K562 (cell line): Measurements from ENCODE around the gene SLC6A16. TPM values are rescaled to one million over a fixed set of nuclear protein-coding genes. Genes with fewer than 3 reads are reported as not detected.

Source experiments
- ATAC-seq: fragments of 200-7000 bp; cut with Tn5 transposase; 3 replicates; pipeline ENCODE4 v1.9.1; 2020; ENCODE audit warnings: moderate library complexity
- BruUV-seq: library from RNA; stranded (reverse); fragments of 400-500 nt; replicated peaks from 2 replicates; lab custom pipeline; 2021; lab: Mats Ljungman, UMichigan
- CTCF ChIA-PET: fragments of 300-600 bp; formaldehyde crosslinking; extraction: SDS; loops from one replicate; lab custom pipeline; 2021; ENCODE audit warnings: low intra/inter-chr PET ratio; lab: Yijun Ruan, JAX
- POLR2A ChIA-PET: fragments of 300-600, 350-650 bp; sonication (Branson Sonifier 250); formaldehyde crosslinking; extraction: SDS; loops from one replicate; lab custom pipeline; 2021; ENCODE audit warnings: antibody characterized with exemption, inconsistent platforms; lab: Yijun Ruan, JAX
- DNase-seq, 4 experiments: peaks; one replicate each; pipeline versions ENCODE4 v3.0.0 to v3.0.0-alpha.2; 2011 to 2018; ENCODE audit warnings: low spot score in 3 of 4, mixed read lengths in 3 of 4; ENCODE audit errors: extremely low read depth in 1 of 4
- FAIRE-seq: peaks from 2 replicates; lab custom pipeline; 2011; peaks lifted over from hg19 to GRCh38; lab: Jason Lieb, UNC
- H2AFZ ChIP-seq: 2 replicates; pipeline ENCODE4 v1.6.0; 2011; ENCODE audit warnings: low read depth, low read length, control low read depth, inconsistent platforms
- H3K27ac ChIP-seq: fragments of 200-600 bp; 3 replicates; pipeline ENCODE4 v1.8.0; 2011; ENCODE audit warnings: low read depth, mild to moderate bottlenecking, control low read depth, inconsistent platforms, low read length, moderate library complexity, mixed read lengths; ENCODE audit errors: extremely low read depth
- H3K27me3 ChIP-seq, 2 experiments: fragments of 300-600 bp in 1 of 2; 2 replicates in 1 of 2; 3 replicates in 1 of 2; pipeline versions ENCODE4 v1.6.0 to v1.8.0; 2011; ENCODE audit warnings: inconsistent platforms in 2 of 2, low read length in 2 of 2, mild to moderate bottlenecking in 1 of 2, mixed read lengths in 1 of 2, moderate library complexity in 1 of 2; ENCODE audit not compliant: control insufficient read depth in 2 of 2, insufficient read depth in 2 of 2
- H3K36me3 ChIP-seq: fragments of 300-600 bp; 3 replicates; pipeline ENCODE4 v1.8.0; 2011; ENCODE audit warnings: mild to moderate bottlenecking, low read length, inconsistent platforms; ENCODE audit not compliant: control insufficient read depth, insufficient read depth
- H3K4me1 ChIP-seq, 2 experiments: fragments of 200-600 bp in 1 of 2; replicated peaks in 1 of 2; 2 replicates in 1 of 2; 3 replicates in 1 of 2; pipeline versions ENCODE4 v1.5.1 to v1.8.0; 2011; ENCODE audit warnings: inconsistent platforms in 2 of 2, low read length in 2 of 2, mild to moderate bottlenecking in 1 of 2, mixed read lengths in 1 of 2, moderate library complexity in 1 of 2; ENCODE audit not compliant: control insufficient read depth in 2 of 2, insufficient read depth in 2 of 2
- H3K4me2 ChIP-seq: 2 replicates; pipeline ENCODE4 v1.6.1; 2011; ENCODE audit warnings: low read length, control low read depth, inconsistent platforms, mixed read lengths; ENCODE audit not compliant: insufficient read depth
- H3K4me3 ChIP-seq: fragments of 200-600 bp; sonication (generic), shearing (Covaris generic); 2 replicates; pipeline ENCODE4 v1.5.1; 2016; ENCODE audit warnings: control low read depth, inconsistent platforms
- H3K79me2 ChIP-seq: fragments of 200-600 bp; 3 replicates; pipeline ENCODE4 v1.8.0; 2011; ENCODE audit warnings: low read length, inconsistent platforms; ENCODE audit not compliant: control insufficient read depth, insufficient read depth
- H3K9ac ChIP-seq, 2 experiments: 2 replicates each; pipeline versions ENCODE4 v1.6.0 to v1.6.1; 2011; ENCODE audit warnings: low read depth in 2 of 2, low read length in 2 of 2, control low read depth in 1 of 2, inconsistent platforms in 1 of 2, mild to moderate bottlenecking in 1 of 2, mixed read lengths in 1 of 2; ENCODE audit not compliant: insufficient read depth in 1 of 2
- H3K9me1 ChIP-seq: one replicate; pipeline ENCODE4 v1.6.0; 2011; ENCODE audit warnings: inconsistent platforms, mild to moderate bottlenecking, low read length, moderate library complexity; ENCODE audit not compliant: control insufficient read depth, insufficient read depth
- H3K9me3 ChIP-seq: replicated peaks from 2 replicates; pipeline ENCODE4 v1.5.1; 2011; ENCODE audit warnings: low read depth, low read length, inconsistent platforms; ENCODE audit not compliant: control insufficient read depth, insufficient read depth
- H4K20me1 ChIP-seq: replicated peaks from 2 replicates; pipeline ENCODE4 v1.6.1; 2011; ENCODE audit warnings: low read length, inconsistent platforms, mixed read lengths; ENCODE audit not compliant: control insufficient read depth, insufficient read depth
- ARID4B ChIP-seq: sonication (generic); formaldehyde crosslinking; IDR thresholded peaks from 2 replicates; pipeline ENCODE4 v1.8.0; 2022; ENCODE audit warnings: mild to moderate bottlenecking, missing genetic modification reagents
- ASH1L ChIP-seq: fragments of 450-650 bp; IDR thresholded peaks from 2 replicates; pipeline ENCODE4 v1.6.1; 2018; ENCODE audit warnings: borderline replicate concordance, mild to moderate bottlenecking, low read depth; ENCODE audit not compliant: partially characterized antibody
- BCOR ChIP-seq: fragments of 450-650 bp; IDR thresholded peaks from 2 replicates; pipeline ENCODE4 v1.6.1; 2016
- BRCA1 ChIP-seq, 2 experiments: fragments of 450-650 bp in 1 of 2; sonication (generic) in 1 of 2; formaldehyde crosslinking in 1 of 2; IDR thresholded peaks; 2 replicates each; pipeline versions ENCODE4 v1.5.0 to v1.6.1; 2017 to 2020; ENCODE audit warnings: mild to moderate bottlenecking in 1 of 2, missing genetic modification reagents in 1 of 2
- C11orf30 ChIP-seq: fragments of 450-650 bp; IDR thresholded peaks from 2 replicates; pipeline ENCODE4 v1.6.1; 2016; ENCODE audit warnings: low read depth, mild to moderate bottlenecking
- GTF2F1 ChIP-seq: IDR thresholded peaks from 2 replicates; pipeline ENCODE4 v1.6.1; 2011; ENCODE audit warnings: low read depth, low read length, improper control_type of control experiment
- NFYB ChIP-seq: IDR thresholded peaks from 2 replicates; pipeline ENCODE4 v1.6.1; 2011; ENCODE audit warnings: mild to moderate bottlenecking, moderate library complexity; ENCODE audit not compliant: insufficient read length; ENCODE audit errors: extremely low read depth
- NR2F6 ChIP-seq: fragments of 450-650 bp; formaldehyde crosslinking; IDR thresholded peaks from 2 replicates; pipeline ENCODE4 v1.4.0; 2020; ENCODE audit warnings: mild to moderate bottlenecking
- PTBP1 ChIP-seq: fragments of 200-400 bp; formaldehyde crosslinking; IDR thresholded peaks from 2 replicates; pipeline ENCODE4 v1.6.1; 2017; ENCODE audit warnings: low read depth, low read length
- SMARCB1 ChIP-seq: IDR thresholded peaks from 2 replicates; pipeline ENCODE4 v1.6.1; 2011; ENCODE audit warnings: improper control_type of control experiment, low read depth; ENCODE audit not compliant: insufficient read length
- SNIP1 ChIP-seq: fragments of 450-650 bp; IDR thresholded peaks from 2 replicates; pipeline ENCODE4 v1.7.1; 2017; ENCODE audit warnings: low read depth, mild to moderate bottlenecking
- TAL1 ChIP-seq: fragments of 450-650 bp; IDR thresholded peaks from 2 replicates; pipeline ENCODE4 v1.6.1; 2016; ENCODE audit warnings: mild to moderate bottlenecking
- TBL1XR1 ChIP-seq, 2 experiments: IDR thresholded peaks; 2 replicates each; pipeline ENCODE4 v1.6.1; 2012; ENCODE audit warnings: improper control_type of control experiment in 2 of 2, low read length in 2 of 2, mild to moderate bottlenecking in 1 of 2
- TCF3 ChIP-seq: sonication (generic); formaldehyde crosslinking; IDR thresholded peaks from 2 replicates; pipeline ENCODE4 v1.4.0; 2020; ENCODE audit warnings: mild to moderate bottlenecking, missing genetic modification reagents
- TSC22D4 ChIP-seq: fragments of 450-650 bp; IDR thresholded peaks from 2 replicates; pipeline ENCODE4 v1.6.1; 2016; ENCODE audit warnings: missing genetic modification characterization, missing biosample characterization, control low read depth
- ZBTB8A ChIP-seq: fragments of 450-650 bp; IDR thresholded peaks from 2 replicates; pipeline ENCODE4 v1.6.1; 2018; ENCODE audit warnings: mild to moderate bottlenecking, moderate library complexity; ENCODE audit not compliant: partially characterized antibody
- ZNF121 ChIP-seq: sonication (generic); formaldehyde crosslinking; conservative IDR thresholded peaks from 2 replicates; pipeline ENCODE4 v1.8.0; 2022; ENCODE audit warnings: missing genetic modification reagents
- ZNF316 ChIP-seq: fragments of 450-650 bp; IDR thresholded peaks from 2 replicates; pipeline ENCODE4 v1.6.1; 2016
- ZNF586 ChIP-seq: fragments of 450-650 bp; formaldehyde crosslinking; conservative IDR thresholded peaks from 2 replicates; pipeline ENCODE4 v1.4.0; 2020; ENCODE audit warnings: mild to moderate bottlenecking, moderate library complexity
- WGBS: fragments of 100-300 bp; shearing (Covaris generic); methylation state at CpG from one replicate; pipeline ENCODE4 v1.1.6; 2016; ENCODE audit warnings: low coverage, mixed read lengths; ENCODE audit not compliant: insufficient coverage; ENCODE audit errors: missing lambda C conversion rate; 5-methylcytosine and 5-hydroxymethylcytosine counted together
- in situ Hi-C: fragments of 300-500 bp; cut with MboI; formaldehyde crosslinking; loops from 4 replicates; pipeline ENCODE4 v1.15.0; 2018; ENCODE audit warnings: inconsistent platforms, mixed read lengths
- intact Hi-C: fragments of 100-400 bp; cut with micrococcal nuclease; formaldehyde crosslinking; loops from 2 replicates; pipeline ENCODE4 v1.14.2; 2022
- polyA plus RNA-seq, 8 experiments: library from polyadenylated mRNA; depleted of rRNA in 4 of 8; stranded (reverse) in 5 of 8; unstranded in 3 of 8; fragments of >200 nt; fragmentation: Nextera tagmentation in 2 of 8; fragmentation: Illumina TruSeq in 1 of 8; extraction: Ambion mirVana in 2 of 8; extraction: Trizol in 1 of 8; gene quantifications; 2 replicates each; pipeline versions ENCODE4 v1.2.1 to v1.2.3, GENCODE V29; 2011 to 2014; ENCODE audit warnings: inconsistent platforms in 1 of 8, missing spikeins in 1 of 8
- total RNA-seq, 7 experiments: library from RNA; depleted of rRNA in 6 of 7; stranded (reverse); fragments of >200 nt in 6 of 7; fragmentation: Illumina TruSeq in 2 of 7; extraction: Trizol in 2 of 7; gene quantifications; 2 replicates each; pipeline versions ENCODE4 v1.2.1 to v1.2.3, GENCODE V29; 2011 to 2021; ENCODE audit warnings: low replicate concordance in 1 of 7
- TF ChIP-seq, protein P1 (sequence below): IDR thresholded peaks from 2 replicates; pipeline ENCODE4 v1.6.1; 2011; ENCODE audit not compliant: insufficient read length; ENCODE audit errors: extremely low read depth

The SLC6A16 gene
- total and polyA plus RNA-seq, 9 of the 15 experiments (the other 6 are each of a cell fraction or from before 2014, with no cell fraction given): 0.05 to 0.95 (median 0.36) TPM

GRCh38 chr19:49331616-49332055 is 6.6 kb upstream of the SLC6A16 start:
- ATAC-seq: peak; percentile 95
- H3K9ac ChIP-seq: no peak overlapping the region
- in situ Hi-C loops (no loop called here), intact Hi-C loops (no loop called here)
- 0 out of 3 replicates have a peak, but pooled peaks cover 3% of the 10 kb centered on the region for H3K36me3 ChIP-seq
- H3K4me2 ChIP-seq: peak overlapping the region; percentile 11; the same call in 1 of the 2 replicates
- WGBS: 14% methylated on average over 2 of the region's 2 CpGs
- no peak overlapping the region for H3K27ac ChIP-seq
- peaks cover 24 to 45% of the 10 kb centered on the region in 2 experiments; a peak in 4 of 5 replicates for H3K4me1 ChIP-seq
- H4K20me1 ChIP-seq: no peaks in the 10 kb centered on the region
- ChIA-PET CTCF (no interaction called here), POLR2A (no interaction called here)
- H3K9me1 ChIP-seq: no peaks in the 10 kb centered on the region
- peak overlapping the region; percentile 86 for H2AFZ ChIP-seq
- no peaks in the 10 kb centered on the region for H3K27me3 ChIP-seq
- peak; percentile 96 for FAIRE-seq
- no peak overlapping the region for H3K4me3 ChIP-seq
- H3K9me3 ChIP-seq: no peaks in the 10 kb centered on the region
- peak; percentile 72 to 81 (median 73) for DNase-seq
- no TSS peak for BruUV-seq
- no peaks in the 10 kb centered on the region for H3K79me2 ChIP-seq
- TF ChIP-seq TCF3 (CRISPR knock-in tag): no peak
- TF ChIP-seq ZNF316: no peak
- TF ChIP-seq ZNF121 (CRISPR knock-in tag): no peak
- TF ChIP-seq TSC22D4 (tag): no peak
- no peak for TF ChIP-seq SMARCB1
- TF ChIP-seq, protein P1, sequence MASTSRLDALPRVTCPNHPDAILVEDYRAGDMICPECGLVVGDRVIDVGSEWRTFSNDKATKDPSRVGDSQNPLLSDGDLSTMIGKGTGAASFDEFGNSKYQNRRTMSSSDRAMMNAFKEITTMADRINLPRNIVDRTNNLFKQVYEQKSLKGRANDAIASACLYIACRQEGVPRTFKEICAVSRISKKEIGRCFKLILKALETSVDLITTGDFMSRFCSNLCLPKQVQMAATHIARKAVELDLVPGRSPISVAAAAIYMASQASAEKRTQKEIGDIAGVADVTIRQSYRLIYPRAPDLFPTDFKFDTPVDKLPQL: no peak
- TF ChIP-seq ARID4B (CRISPR knock-in tag): no peak
- TF ChIP-seq ZNF586: no peak
- no peak for TF ChIP-seq TBL1XR1 (IDR thresholded peaks at IDR 0.05; ENCODE audit: low read length in 2 of 2)
- TF ChIP-seq NR2F6 (CRISPR knock-in tag): no peak
- TF ChIP-seq ASH1L: no peak
- TF ChIP-seq NFYB: peak; percentile 61
- no peak for TF ChIP-seq GTF2F1
- no peak for TF ChIP-seq C11orf30
- TF ChIP-seq ZBTB8A: no peak
- no peak for TF ChIP-seq BRCA1 (IDR thresholded peaks at IDR 0.05)
- TF ChIP-seq BRCA1 (CRISPR knock-in tag; IDR thresholded peaks at IDR 0.05): no peak
- TF ChIP-seq BCOR: no peak
- no peak for TF ChIP-seq PTBP1
- no peak for TF ChIP-seq SNIP1
- no peak for TF ChIP-seq TAL1
